ENCODE measurements around the gene GPNMB.

Gene GPNMB

GRCh38 chr7:23290993-23291392 is 44.4 kb downstream of the GPNMB start:
- no peaks in the 10 kb centered on the region for H3K27me3 ChIP-seq (replicated peaks; ENCODE audit: control insufficient read depth, insufficient read depth, low read length)
- TF ChIP-seq CTCF (IDR thresholded peaks at IDR 0.05; ENCODE audit: insufficient read depth, low read length, poor library complexity, severe bottlenecking) = no peak
- H3K4me3 ChIP-seq (replicated peaks; ENCODE audit: low read depth, low read length) = no peak overlapping the region
- no peaks in the 10 kb centered on the region for H3K36me3 ChIP-seq (ENCODE audit: control insufficient read depth, insufficient read depth, low read length)
- no peak for DNase-seq (ENCODE audit: extremely low read depth, insufficient read length)

- no peak for TF ChIP-seq CTCF (IDR thresholded peaks at IDR 0.05; ENCODE audit: insufficient read depth, low read length, poor library complexity, severe bottlenecking)
These were observed 45.5 kb downstream of the GPNMB start for GRCh38 chr7:23291957-23292560.

GRCh38 chr7:23292623-23293022 is 46.0 kb downstream of the GPNMB start:
- no peak for DNase-seq (ENCODE audit: extremely low read depth, insufficient read length)
- Histone ChIP-seq H3K27me3 (replicated peaks; ENCODE audit: control insufficient read depth, insufficient read depth, low read length) (no peaks in the 10 kb centered on the region), H3K4me3 (replicated peaks; ENCODE audit: low read depth, low read length) (no peak overlapping the region), H3K36me3 (ENCODE audit: control insufficient read depth, insufficient read depth, low read length) (no peaks in the 10 kb centered on the region)
- no peak for TF ChIP-seq CTCF (IDR thresholded peaks at IDR 0.05; ENCODE audit: insufficient read depth, low read length, poor library complexity, severe bottlenecking)

More at GRCh38 chr7:23291957-23292560, 45.5 kb downstream of the GPNMB start:
- Histone ChIP-seq H3K36me3 (ENCODE audit: control insufficient read depth, insufficient read depth, low read length) (no peaks in the 10 kb centered on the region), H3K4me3 (replicated peaks; ENCODE audit: low read depth, low read length) (no peak overlapping the region), H3K27me3 (replicated peaks; ENCODE audit: control insufficient read depth, insufficient read depth, low read length) (no peaks in the 10 kb centered on the region)
- DNase-seq (ENCODE audit: extremely low read depth, insufficient read length) = no peak

GRCh38 chr7:23293500-23294073 is 47.0 kb downstream of the GPNMB start:
- no peak overlapping the region for H3K4me3 ChIP-seq (replicated peaks; ENCODE audit: low read depth, low read length)
- no peak for TF ChIP-seq CTCF (IDR thresholded peaks at IDR 0.05; ENCODE audit: insufficient read depth, low read length, poor library complexity, severe bottlenecking)

GRCh38 chr7:23294549-23295400 is 48.2 kb downstream of the GPNMB start:
- TF ChIP-seq CTCF (IDR thresholded peaks at IDR 0.05; ENCODE audit: insufficient read depth, low read length, poor library complexity, severe bottlenecking) = no peak
- H3K36me3 ChIP-seq (ENCODE audit: control insufficient read depth, insufficient read depth, low read length) = no peaks in the 10 kb centered on the region

More at GRCh38 chr7:23293500-23294073, 47.0 kb downstream of the GPNMB start:
- Histone ChIP-seq H3K27me3 (replicated peaks; ENCODE audit: control insufficient read depth, insufficient read depth, low read length) (no peaks in the 10 kb centered on the region), H3K36me3 (ENCODE audit: control insufficient read depth, insufficient read depth, low read length) (no peaks in the 10 kb centered on the region)
- no peak for DNase-seq (ENCODE audit: extremely low read depth, insufficient read length)

More at GRCh38 chr7:23294549-23295400, 48.2 kb downstream of the GPNMB start:
- no peak overlapping the region for H3K4me3 ChIP-seq (replicated peaks; ENCODE audit: low read depth, low read length)
- DNase-seq (ENCODE audit: extremely low read depth, insufficient read length) = no peak
- H3K27me3 ChIP-seq (replicated peaks; ENCODE audit: control insufficient read depth, insufficient read depth, low read length) = no peaks in the 10 kb centered on the region
